C4-2B (cell line): ENCODE measurements around the gene STT3A.
"Not testable (repeated sequence)": the region's sequence is repeated elsewhere in the genome, so short reads cannot be mapped to it uniquely, and the experiment has no call there.

ENCODE experiments used
- H3K27ac ChIP-seq: fragments of 450-650 bp; 2 replicates; pipeline ENCODE4 v1.5.1; 2017
- ZFX ChIP-seq: fragments of 450-650 bp; IDR thresholded peaks from 2 replicates; pipeline ENCODE4 v1.6.1; 2017
- TF ChIP-seq, protein P1 (sequence below): fragments of 450-650 bp; conservative IDR thresholded peaks from 2 replicates; pipeline ENCODE4 v1.5.1; 2017; ENCODE audit warnings: mild to moderate bottlenecking

The STT3A gene

DNA sequence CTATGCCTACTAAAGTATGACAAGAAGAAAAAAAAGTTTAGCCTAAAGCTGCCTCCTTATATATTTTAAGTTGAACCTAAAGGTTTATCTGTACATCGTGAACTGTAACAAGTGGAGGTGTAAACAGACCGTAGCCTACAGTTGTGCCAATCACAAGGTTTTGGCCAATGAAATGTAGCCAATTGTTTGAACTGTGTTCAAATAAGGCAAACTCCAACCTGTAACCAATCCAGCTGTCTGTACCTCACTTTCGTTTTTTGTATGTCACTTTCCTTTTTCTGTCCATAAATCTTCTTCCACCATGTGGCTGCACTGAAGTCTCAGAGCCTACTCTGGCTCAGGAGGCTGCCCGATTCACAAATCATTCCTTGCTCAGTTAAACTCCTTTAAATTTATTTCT lies 30.2 kb upstream of the STT3A start:
- H3K27ac ChIP-seq = no peak overlapping the region
- no peak for TF ChIP-seq ZFX
- TF ChIP-seq, protein P1, sequence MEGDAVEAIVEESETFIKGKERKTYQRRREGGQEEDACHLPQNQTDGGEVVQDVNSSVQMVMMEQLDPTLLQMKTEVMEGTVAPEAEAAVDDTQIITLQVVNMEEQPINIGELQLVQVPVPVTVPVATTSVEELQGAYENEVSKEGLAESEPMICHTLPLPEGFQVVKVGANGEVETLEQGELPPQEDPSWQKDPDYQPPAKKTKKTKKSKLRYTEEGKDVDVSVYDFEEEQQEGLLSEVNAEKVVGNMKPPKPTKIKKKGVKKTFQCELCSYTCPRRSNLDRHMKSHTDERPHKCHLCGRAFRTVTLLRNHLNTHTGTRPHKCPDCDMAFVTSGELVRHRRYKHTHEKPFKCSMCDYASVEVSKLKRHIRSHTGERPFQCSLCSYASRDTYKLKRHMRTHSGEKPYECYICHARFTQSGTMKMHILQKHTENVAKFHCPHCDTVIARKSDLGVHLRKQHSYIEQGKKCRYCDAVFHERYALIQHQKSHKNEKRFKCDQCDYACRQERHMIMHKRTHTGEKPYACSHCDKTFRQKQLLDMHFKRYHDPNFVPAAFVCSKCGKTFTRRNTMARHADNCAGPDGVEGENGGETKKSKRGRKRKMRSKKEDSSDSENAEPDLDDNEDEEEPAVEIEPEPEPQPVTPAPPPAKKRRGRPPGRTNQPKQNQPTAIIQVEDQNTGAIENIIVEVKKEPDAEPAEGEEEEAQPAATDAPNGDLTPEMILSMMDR = no peak

DNA sequence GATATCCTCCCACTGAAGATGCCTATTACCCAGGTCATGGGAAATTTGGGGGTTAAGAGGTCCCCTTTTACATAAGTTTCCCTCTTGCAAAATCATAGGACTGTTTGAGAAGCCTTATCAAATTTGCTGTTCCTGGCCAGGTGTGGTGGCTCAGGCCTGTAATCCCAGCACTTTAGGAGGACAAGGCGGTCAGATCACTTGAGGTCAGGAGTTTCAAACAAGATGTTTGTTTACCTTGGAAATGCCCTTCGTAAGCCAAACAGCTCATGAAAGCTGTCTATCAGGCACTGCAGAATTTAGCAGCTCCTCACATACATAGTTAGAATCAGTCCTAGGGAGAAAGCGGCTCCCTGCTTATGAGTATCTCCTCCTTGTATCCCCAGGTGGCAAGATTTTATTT lies 28.3 kb upstream of the STT3A start:
- H3K27ac ChIP-seq = peak overlapping the region; percentile 63; the same call in 1 of the 2 replicates
- no peak for TF ChIP-seq ZFX
- TF ChIP-seq, protein P1 = no peak

DNA sequence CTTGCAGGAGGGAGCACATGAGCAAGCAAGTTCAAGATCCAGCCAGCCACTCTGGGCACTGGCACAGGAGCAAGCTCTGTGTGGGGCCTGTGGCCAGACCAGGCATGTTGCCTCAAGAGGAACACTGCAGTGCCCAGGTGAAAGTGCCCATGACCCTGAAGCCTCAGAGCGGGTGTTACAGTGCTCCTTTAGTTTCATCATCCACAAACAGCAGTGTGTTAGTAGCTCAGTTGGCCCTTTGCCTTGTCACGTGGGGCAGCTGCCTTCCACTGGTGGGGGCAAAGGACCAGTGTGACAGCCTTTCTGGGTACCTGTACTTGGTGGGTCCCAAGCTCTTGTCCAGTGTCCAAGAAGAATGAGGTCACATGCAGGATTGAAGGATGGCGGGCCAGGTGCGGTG lies 26.4 kb upstream of the STT3A start:
- TF ChIP-seq ZFX = no peak
- TF ChIP-seq, protein P1 = no peak

DNA sequence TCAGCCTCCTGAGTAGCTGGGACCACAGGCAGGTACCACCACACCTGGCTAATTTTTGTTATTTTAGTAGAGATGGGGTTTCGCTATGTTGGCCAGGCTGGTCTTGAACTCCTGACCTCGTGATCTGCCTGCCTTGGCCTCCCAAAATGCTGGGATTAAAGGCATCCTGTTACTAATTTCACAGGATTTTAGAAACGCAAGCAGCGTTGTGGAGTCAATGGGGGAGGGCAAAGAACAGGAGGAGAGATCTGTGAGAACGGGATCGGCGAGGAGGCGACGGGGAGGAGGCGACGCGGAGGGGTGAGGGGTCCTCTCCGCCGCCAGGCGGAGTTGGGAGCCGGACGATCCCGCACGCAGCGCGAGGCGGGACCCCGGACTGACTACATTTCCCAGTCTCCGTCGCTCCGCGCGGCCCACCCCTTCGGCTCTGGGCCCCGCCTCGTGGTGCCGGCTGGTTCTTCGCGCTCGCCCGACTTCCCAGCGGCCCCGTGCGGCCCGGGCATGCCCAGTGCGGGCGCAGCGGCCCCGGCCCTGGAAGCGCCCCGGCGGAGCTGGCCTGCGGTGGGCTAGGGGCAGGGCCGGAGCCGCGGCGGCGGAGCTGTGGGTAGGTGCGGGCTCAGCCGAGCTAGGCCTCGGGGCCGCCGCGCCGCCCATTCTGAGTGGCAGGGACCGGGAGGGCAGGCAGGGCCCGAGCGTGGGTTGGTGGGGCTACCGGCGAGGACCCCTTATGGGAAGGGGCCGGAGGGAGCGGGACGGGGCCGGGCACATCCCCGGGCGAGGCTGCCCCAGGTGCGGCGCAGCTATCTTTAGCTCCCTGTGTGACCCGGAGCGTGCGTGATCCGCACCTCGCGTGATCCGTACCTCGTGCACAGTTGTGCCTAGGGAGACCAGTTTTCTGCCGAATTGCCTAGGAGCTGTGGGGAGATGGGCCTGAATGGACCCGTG lies 23.4 kb upstream of the STT3A start, which contains the start of gene EI24:
TSS of gene EI24 (plus strand) at position 508 of the 945 bp plus-strand sequence. CDS start 3,051 bp downstream, outside the sequence.
- TF ChIP-seq, protein P1 = peak; percentile 83
- peak; percentile 95 for TF ChIP-seq ZFX
- H3K27ac ChIP-seq = peak within 1 kb of the TSS; percentile 88

More for the DNA sequence above, 26.4 kb upstream of the STT3A start:
- no peak overlapping the region for H3K27ac ChIP-seq

DNA sequence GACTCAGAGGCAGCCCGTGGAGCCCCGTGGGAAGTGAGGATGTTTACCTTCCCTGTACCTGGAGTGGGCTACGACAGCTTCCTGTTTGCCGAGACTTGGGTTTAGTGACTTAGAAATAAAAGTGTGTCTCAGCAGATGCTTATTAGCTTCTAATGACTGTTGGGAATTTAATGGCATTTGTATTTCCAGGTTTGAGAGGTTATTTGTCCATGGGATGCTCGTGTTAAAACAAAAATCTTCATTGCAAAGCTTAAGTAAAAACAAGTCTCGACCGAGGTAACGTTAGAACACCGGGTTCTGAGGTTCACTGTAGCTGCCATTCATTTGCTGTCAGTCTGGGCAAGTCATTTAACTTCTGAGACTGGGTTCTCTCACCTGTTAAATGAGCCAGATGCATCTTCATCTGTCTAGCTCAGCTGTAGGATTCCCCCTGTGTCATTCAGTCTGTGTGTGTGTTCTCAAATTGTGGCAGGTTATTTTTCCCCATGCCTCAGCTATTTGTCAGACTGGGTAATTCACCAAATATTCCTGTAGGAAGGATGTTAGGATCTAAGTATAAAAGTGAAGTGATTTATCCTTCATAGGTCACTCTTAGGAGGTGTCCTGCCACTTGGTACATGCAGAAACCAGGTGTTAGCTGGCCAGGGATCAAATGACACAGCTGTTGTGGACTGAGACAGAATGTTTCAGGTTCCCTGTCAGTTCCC lies 22.6 kb upstream of the STT3A start:
- H3K27ac ChIP-seq = peak overlapping the region; percentile 88

DNA sequence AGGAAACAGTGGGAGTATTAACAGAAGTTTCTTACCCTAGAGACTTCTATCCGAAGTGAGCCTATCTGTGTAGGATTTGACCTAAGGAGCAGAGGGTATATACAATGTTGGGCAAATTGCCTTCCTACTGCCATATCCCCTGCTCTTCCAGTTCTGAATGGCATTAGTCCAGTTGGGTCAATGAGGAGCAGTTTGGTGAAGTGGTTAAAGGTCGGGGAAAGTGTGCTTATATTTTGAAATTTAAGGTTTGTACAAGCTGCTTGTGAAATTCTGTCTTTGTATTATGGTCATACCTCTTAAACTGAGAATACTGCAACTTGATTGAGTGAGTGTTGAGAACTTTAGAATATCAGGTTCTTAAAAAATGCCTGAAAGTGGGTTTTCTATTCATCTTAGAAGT lies 21.7 kb upstream of the STT3A start:
- TF ChIP-seq, protein P1 = no peak
- no peak for TF ChIP-seq ZFX
- H3K27ac ChIP-seq = no peak overlapping the region

More for the DNA sequence above, 22.6 kb upstream of the STT3A start:
- no peak for TF ChIP-seq ZFX
- TF ChIP-seq, protein P1 = no peak

DNA sequence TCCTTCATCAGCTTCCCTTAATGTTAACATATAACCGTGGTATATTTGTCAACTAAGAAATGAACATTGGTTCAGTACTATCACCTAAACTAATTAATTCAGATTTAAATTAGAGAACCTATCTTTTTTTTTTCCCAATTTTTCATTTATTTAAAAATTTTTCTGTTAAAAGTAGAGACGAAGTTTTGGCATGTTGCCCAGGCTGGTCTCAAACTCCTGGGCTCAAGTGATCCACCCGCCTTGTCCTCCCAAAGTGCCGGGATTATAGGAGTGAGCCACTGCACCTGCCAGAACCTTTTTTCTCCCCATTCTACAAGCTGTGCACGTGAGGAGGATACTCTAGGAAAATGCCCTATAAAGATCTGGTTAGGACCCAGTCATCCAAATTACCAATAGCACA lies 19.7 kb upstream of the STT3A start:
- TF ChIP-seq, protein P1 = no peak
- no peak for TF ChIP-seq ZFX

DNA sequence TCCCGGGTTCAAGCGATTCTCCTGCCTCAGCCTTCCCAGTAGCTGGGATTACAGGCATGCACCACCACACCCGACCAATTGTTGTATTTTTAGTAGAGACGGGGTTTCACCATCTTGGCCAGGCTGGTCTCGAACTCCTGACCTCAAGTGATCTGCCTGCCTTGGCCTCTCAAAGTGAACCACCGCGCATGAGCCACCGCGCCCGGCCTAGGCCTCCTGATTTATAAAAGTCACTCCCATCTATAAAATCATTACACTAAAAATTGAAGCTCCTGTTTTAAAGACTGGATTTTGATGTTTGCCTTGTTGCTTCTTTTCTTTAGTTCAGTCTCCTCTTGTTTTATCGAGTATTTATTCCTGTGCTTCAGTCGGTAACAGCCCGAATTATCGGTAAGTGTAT lies 15.5 kb upstream of the STT3A start:
- not testable (repeated sequence) for H3K27ac ChIP-seq

More for the DNA sequence above, 19.7 kb upstream of the STT3A start:
- H3K27ac ChIP-seq = no peak overlapping the region
